Choroid plexus epithelial cell (primary cell): ENCODE measurements around the gene CTNNA2.

Experiments used
- DNase-seq: peaks from one replicate; pipeline ENCODE4 v3.0.0-alpha.2; 2010; ENCODE audit warnings: low read depth
- H3K4me3 ChIP-seq: 2 replicates; pipeline ENCODE4 v1.5.1; 2011; ENCODE audit warnings: low read depth, mild to moderate bottlenecking, control low read depth, low read length, moderate library complexity
- TF ChIP-seq, protein P1 (sequence below): conservative IDR thresholded peaks from 2 replicates; pipeline ENCODE4 v1.5.1; 2011; ENCODE audit warnings: low read depth, mild to moderate bottlenecking, control low read depth, inconsistent platforms, low read length, moderate library complexity

The CTNNA2 gene

DNA sequence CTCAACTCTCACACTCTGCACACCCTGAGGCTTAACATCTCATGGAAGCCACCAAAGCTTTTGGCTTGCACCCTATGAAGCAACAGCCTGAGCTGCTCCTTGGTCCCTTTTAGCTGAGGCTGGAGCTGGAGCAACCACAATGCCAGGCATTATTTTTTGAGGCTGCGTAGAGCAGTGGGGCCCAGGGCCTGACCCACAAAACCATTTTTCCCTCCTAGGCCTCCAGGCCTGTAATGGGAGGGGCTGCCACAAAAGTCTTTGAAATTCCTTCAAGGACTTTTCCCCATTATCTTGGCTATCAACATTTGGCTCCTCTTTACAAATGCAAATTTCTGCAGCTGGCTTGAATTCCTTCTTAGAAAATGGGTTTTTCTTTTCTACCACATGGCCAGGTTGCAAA is 39.8 kb downstream of the CTNNA2 start:
- DNase-seq, result no peak
- TF ChIP-seq, protein P1, sequence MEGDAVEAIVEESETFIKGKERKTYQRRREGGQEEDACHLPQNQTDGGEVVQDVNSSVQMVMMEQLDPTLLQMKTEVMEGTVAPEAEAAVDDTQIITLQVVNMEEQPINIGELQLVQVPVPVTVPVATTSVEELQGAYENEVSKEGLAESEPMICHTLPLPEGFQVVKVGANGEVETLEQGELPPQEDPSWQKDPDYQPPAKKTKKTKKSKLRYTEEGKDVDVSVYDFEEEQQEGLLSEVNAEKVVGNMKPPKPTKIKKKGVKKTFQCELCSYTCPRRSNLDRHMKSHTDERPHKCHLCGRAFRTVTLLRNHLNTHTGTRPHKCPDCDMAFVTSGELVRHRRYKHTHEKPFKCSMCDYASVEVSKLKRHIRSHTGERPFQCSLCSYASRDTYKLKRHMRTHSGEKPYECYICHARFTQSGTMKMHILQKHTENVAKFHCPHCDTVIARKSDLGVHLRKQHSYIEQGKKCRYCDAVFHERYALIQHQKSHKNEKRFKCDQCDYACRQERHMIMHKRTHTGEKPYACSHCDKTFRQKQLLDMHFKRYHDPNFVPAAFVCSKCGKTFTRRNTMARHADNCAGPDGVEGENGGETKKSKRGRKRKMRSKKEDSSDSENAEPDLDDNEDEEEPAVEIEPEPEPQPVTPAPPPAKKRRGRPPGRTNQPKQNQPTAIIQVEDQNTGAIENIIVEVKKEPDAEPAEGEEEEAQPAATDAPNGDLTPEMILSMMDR, result no peak
- H3K4me3 ChIP-seq, result no peak overlapping the region

DNA sequence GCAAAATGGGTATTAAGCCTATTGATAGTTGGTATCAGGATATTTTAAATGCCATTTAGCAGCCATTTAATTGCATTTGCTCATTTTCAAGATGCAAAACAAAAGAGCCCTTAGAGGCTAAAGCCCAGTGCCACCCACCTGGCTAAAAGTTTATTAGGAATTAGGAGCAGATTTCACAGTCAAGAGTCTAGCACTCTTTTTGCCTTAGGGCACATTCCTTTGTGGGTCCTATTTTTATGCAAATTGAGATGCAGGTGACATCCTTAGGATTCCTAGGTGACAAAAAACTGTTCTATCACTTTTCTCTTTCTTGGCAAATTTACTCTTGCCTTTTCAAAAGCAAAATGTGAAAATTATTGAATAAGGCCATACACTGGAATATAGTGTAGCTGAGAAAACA is 42.0 kb downstream of the CTNNA2 start:
- no peak overlapping the region for H3K4me3 ChIP-seq
- TF ChIP-seq, protein P1, result no peak
- DNase-seq, result no peak

DNA sequence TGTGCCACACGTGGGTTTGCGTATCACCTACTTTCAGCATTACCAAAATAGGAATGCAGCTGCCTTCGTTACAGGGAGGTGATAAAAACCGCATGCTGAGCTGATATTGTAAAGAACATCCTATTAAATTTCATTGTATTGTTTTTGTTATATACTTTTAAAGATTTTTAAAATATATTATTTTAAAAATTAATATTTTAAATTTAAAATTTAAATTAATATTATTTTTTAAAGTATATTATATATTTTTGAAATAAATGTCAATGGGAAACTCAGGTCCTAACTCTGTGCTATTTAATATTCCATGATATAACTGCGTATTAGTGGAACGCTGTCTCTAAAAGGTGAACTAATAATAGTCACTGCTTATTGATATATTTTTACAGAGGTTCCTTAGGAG is 51.2 kb downstream of the CTNNA2 start:
- no peak overlapping the region for H3K4me3 ChIP-seq
- TF ChIP-seq, protein P1, result no peak
- DNase-seq, result no peak

DNA sequence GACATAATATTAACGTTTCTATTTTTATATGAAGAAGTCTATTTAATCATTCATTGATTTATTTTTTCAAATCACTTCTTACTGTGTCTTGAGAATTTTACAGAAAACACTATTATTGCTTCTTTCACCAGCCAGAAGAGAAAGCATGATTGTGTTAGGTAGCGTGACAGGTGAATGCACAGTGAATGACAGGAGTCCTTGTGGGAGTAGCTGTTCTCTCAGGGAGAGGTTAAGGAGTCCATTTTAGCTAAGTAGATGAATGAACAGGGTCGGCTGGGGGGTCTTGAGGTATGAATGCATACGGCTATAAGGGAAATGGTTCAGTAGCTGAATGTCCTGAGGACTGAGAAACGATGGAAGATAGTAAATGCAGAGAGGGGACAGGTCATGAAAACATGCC is 56.2 kb downstream of the CTNNA2 start:
- no peak for DNase-seq
- no peak overlapping the region for H3K4me3 ChIP-seq
- TF ChIP-seq, protein P1, result no peak

DNA sequence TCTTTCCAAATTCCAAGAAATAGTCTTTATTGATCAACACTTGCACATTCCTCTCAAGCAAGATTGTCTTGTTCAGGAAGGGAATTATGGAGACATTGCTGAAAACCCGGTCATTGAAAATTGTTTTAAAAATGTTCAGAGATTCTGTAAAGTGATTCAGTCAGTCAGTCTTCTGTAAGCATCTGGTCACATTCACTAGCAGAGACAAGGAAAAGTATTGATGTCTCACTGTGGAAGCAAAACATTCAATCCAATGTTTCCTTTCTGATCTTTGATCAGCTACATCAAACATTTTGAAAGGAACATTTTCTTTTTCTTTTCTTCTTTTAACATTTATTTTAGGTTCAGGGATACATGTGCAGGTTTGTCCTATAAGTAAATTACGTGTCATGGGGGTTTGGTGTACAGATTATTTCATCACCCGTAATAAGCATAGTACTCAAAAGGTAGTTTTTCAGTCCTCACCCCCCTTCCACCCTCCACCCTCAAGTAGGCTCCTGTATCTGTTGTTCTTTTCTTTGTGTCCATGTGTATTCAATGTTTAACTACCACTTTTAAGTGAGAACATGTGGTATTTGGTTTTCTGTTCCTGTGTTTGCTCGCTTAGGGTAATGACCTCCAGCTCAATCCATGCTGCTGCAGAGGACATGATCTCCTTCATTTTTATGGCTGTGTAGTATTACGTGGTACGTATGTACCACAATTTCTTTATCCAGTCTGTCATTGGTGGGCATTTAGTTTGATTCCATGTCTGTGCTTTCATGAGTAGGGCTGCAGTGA is 61.2 kb downstream of the CTNNA2 start:
- no peak for DNase-seq
- H3K4me3 ChIP-seq, result no peak overlapping the region
- TF ChIP-seq, protein P1, result no peak

DNA sequence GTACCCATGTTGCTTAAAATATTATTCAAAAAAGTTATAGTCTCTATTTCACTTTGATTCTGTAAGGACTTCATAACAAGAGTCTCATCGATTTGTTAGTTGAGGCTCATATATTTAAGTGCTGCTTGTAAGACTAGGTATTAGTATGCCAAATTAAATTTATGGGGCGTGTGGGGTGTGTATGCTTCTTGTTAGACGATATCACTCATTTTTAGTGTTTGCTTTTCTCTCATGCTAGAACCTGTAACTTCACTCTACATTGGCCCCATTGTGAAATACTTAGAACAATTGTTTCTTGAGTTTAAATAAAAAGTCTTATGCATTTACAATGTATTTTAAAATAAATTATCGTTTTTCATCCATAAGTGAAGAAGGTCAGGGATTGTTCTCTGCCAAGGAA is 63.6 kb downstream of the CTNNA2 start:
- TF ChIP-seq, protein P1, result no peak
- no peak for DNase-seq
- H3K4me3 ChIP-seq, result no peak overlapping the region

DNA sequence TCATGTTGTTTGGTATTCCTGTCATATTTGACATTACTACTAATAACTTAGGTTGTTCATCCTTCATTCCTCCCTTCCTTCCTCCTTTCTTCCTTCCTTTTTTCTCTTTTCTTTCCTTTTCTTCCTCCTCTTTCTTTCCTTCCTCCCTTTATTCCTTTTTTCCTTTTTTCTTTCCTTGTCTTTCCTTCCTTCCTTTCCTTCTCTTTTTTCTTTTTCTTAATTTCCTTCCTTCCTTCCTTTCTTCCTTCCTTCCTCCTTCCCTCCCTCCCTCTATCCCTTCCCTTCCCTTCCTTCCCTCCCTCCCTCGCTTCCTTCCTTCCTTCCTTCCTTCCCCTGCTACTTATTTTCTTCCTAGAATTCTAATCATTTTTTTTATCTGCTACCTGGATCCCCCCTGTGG is 66.1 kb downstream of the CTNNA2 start:
- TF ChIP-seq, protein P1, result no peak
- DNase-seq, result no peak
- no peak overlapping the region for H3K4me3 ChIP-seq
